ENCODE results near the gene WDR93.

- TF ChIP-seq CTCF (IDR thresholded peaks at IDR 0.05; ENCODE audit: low read depth, low read length, poor library complexity, severe bottlenecking) (no peak), EZH2phosphoT487 (IDR thresholded peaks at IDR 0.05; ENCODE audit: borderline replicate concordance, low read length) (no peak)
These were observed 24.2 kb downstream of the WDR93 start for GRCh38 chr15:89714775-89715174.
